GM23248 (cell line): Measurements from ENCODE around the gene PDIA3. TPM values are rescaled to one million over a fixed set of nuclear protein-coding genes. Genes with fewer than 3 reads are reported as not detected.
"Not testable (repeated sequence)": the region's sequence is repeated elsewhere in the genome, so short reads cannot be mapped to it uniquely, and the experiment has no call there.

ENCODE experiments used
- DNase-seq: peaks from one replicate; pipeline ENCODE4 v3.0.0-alpha.2; 2015
- H2AFZ ChIP-seq: fragments of 200-600 bp; sonication (generic); 2 replicates; pipeline ENCODE4 v1.6.1; 2016; ENCODE audit warnings: antibody characterized with exemption
- H3F3A ChIP-seq: fragments of 200-600 bp; sonication (generic); 2 replicates; pipeline ENCODE4 v1.6.1; 2016; ENCODE audit warnings: mild to moderate bottlenecking, antibody characterized with exemption, mixed run types; ENCODE audit not compliant: insufficient read depth
- H3K27ac ChIP-seq: fragments of 200-600 bp; sonication (generic); 2 replicates; pipeline ENCODE4 v1.5.1; 2016; ENCODE audit warnings: mild to moderate bottlenecking
- H3K27me3 ChIP-seq: fragments of 200-600 bp; sonication (generic); replicated peaks from 2 replicates; pipeline ENCODE4 v1.6.1; 2016; ENCODE audit warnings: mild to moderate bottlenecking; ENCODE audit not compliant: insufficient read depth
- H3K36me3 ChIP-seq: fragments of 200-600 bp; sonication (generic); 2 replicates; pipeline ENCODE4 v1.6.1; 2016; ENCODE audit warnings: low read depth, mild to moderate bottlenecking
- H3K4me1 ChIP-seq: fragments of 200-600 bp; sonication (generic); 2 replicates; pipeline ENCODE4 v1.6.1; 2016; ENCODE audit warnings: mild to moderate bottlenecking; ENCODE audit not compliant: insufficient read depth
- H3K4me2 ChIP-seq: fragments of 200-600 bp; sonication (generic); one replicate; pipeline ENCODE4 v1.6.1; 2016; ENCODE audit warnings: mild to moderate bottlenecking; ENCODE audit not compliant: unreplicated experiment
- H3K4me3 ChIP-seq: fragments of 200-600 bp; sonication (generic); 2 replicates; pipeline ENCODE4 v1.5.1; 2016; ENCODE audit warnings: mild to moderate bottlenecking
- H3K79me2 ChIP-seq: fragments of 200-600 bp; sonication (generic); 2 replicates; pipeline ENCODE4 v1.6.1; 2016; ENCODE audit warnings: mild to moderate bottlenecking; ENCODE audit not compliant: insufficient read depth
- H3K9ac ChIP-seq: fragments of 200-600 bp; sonication (generic); 2 replicates; pipeline ENCODE4 v1.6.1; 2016; ENCODE audit warnings: mild to moderate bottlenecking
- H3K9me2 ChIP-seq: fragments of 200-600 bp; sonication (generic); 2 replicates; pipeline ENCODE4 v1.6.1; 2016; ENCODE audit warnings: mixed run types, mild to moderate bottlenecking, moderate library complexity; ENCODE audit not compliant: insufficient read depth
- H3K9me3 ChIP-seq: fragments of 200-600 bp; sonication (generic); one replicate; pipeline ENCODE4 v1.6.1; 2017; ENCODE audit warnings: low read depth
- H4K20me1 ChIP-seq: fragments of 200-600 bp; sonication (generic); 2 replicates; pipeline ENCODE4 v1.6.0; 2016; ENCODE audit not compliant: insufficient read depth
- EZH2 ChIP-seq: fragments of 200-600 bp; sonication (generic); IDR thresholded peaks from 2 replicates; pipeline ENCODE4 v1.6.1; 2018; ENCODE audit warnings: antibody characterized with exemption, mild to moderate bottlenecking; ENCODE audit not compliant: insufficient read depth, poor library complexity, severe bottlenecking
- EZH2phosphoT487 ChIP-seq: fragments of 200-600 bp; sonication (generic); IDR thresholded peaks from 2 replicates; pipeline ENCODE4 v1.6.1; 2018; ENCODE audit warnings: antibody characterized with exemption, moderate library complexity, mild to moderate bottlenecking, low read depth; ENCODE audit not compliant: insufficient read depth
- WGBS, 2 experiments: methylation state at CpG; one replicate each; pipeline ENCODE4 v1.1.6; 2015 to 2017; ENCODE audit warnings: low lambda C conversion rate in 2 of 2, low coverage in 1 of 2; ENCODE audit errors: missing lambda C conversion rate in 2 of 2; 5-methylcytosine and 5-hydroxymethylcytosine counted together
- in situ Hi-C: fragments of 300-500 bp; cut with MboI; formaldehyde crosslinking; loops from 2 replicates; pipeline ENCODE4 v1.15.0; 2020
- polyA plus RNA-seq: library from polyadenylated mRNA; unstranded; fragments of >200 nt; fragmentation: Nextera tagmentation; extraction: Ambion mirVana; gene quantifications from 2 replicates; pipeline ENCODE4 v1.2.1, GENCODE V29; 2016
- total RNA-seq: library from RNA; depleted of rRNA; stranded (reverse); fragments of >200 nt; shearing (Covaris generic); gene quantifications from 2 replicates; pipeline ENCODE4 v1.2.3, GENCODE V29; 2014

PDIA3 gene
- total and polyA plus RNA-seq, 2 experiments from 2014 or later = 224 to 1,087 TPM

GRCh38 chr15:43723151-43723550 is 23.1 kb upstream of the PDIA3 start:
- 66 to 68% methylated on average over 4 of the region's 4 CpGs for WGBS, 2 experiments
- no peak overlapping the region for H3K4me2 ChIP-seq
- no peak overlapping the region for H3K4me3 ChIP-seq
- no peaks in the 10 kb centered on the region for H4K20me1 ChIP-seq
- H3K9ac ChIP-seq = no peak overlapping the region
- no peaks in the 10 kb centered on the region for H3K9me3 ChIP-seq
- no peak overlapping the region for H3K27ac ChIP-seq
- no peaks in the 10 kb centered on the region for H3K36me3 ChIP-seq
- no peak for TF ChIP-seq EZH2
- TF ChIP-seq EZH2phosphoT487 = no peak
- H3K27me3 ChIP-seq = peaks cover 3% of the 10 kb centered on the region; the same call in 1 of the 2 replicates
- no peaks in the 10 kb centered on the region for H3K9me2 ChIP-seq
- DNase-seq = no peak
- H3F3A ChIP-seq = peaks cover 5% of the 10 kb centered on the region; the same call in 1 of the 2 replicates
- peaks cover 3% of the 10 kb centered on the region; the same call in 1 of the 2 replicates for H3K4me1 ChIP-seq
- no peak overlapping the region for H2AFZ ChIP-seq
- in situ Hi-C loops = no loop called here
- H3K79me2 ChIP-seq = no peaks in the 10 kb centered on the region

DNA sequence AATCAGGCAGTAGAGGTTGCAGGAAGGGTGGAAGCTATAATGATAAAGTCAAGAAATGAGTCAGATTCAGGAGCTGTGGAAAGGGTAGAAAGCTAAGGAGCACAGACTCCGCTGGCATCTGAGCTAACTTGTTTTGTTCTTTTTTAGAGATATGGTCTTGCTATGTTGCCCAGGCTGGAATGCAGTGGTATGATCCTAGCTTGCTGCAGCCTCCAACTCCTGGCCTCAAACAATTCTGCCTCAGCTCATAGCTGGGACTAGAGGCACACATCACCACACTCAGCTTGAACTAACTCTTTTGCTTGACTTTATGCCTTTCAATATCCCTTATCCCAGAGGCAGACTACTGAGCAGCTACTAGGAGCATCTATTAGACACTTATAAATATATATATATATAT is 19.9 kb upstream of the PDIA3 start:
- not testable (repeated sequence) for H3K36me3 ChIP-seq

DNA sequence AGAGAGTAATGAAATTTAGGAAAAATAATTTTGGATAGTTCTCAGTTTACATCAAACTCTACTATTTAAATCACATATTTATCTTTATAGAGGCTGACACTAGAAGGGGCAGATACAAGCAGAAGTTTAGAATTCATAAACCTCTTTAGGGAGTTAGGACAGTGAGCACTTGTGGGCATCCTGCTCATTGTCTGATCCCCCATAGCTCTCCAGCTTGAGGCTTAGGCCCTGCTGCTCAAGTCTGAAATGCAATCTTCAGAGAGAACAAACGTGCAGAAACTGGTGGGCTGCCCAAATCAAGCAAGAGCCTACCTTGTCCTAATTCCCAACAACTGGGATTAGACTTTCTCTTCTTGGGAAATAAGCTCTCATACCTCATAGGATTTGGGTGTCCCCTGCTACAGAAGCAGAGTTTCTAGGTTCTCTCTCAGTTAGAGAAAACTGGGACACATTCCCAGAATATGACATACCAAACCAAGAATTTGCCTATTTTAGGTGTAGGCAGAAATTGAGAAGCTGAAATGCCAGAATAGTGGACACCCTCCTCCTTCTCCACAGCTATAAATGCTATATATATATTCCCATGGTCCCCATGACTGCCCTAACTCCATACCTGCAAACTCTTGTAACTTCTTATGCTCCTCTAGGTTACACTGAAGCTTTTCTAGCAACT is 18.0 kb upstream of the PDIA3 start:
- H4K20me1 ChIP-seq, H3K27me3 ChIP-seq, H3K9me3 ChIP-seq, H3K36me3 ChIP-seq, H3K79me2 ChIP-seq, H3K4me3 ChIP-seq, in situ Hi-C loops, H3K9ac ChIP-seq, H3K9me2 ChIP-seq, H2AFZ ChIP-seq: not testable (repeated sequence)
- Histone ChIP-seq H3K4me2 (peak overlapping the region; percentile 42), H3K27ac (0 out of 2 replicates have a peak overlapping the region, but pooled peaks have one; percentile 2), H3K4me1 (peaks cover 12% of the 10 kb centered on the region; the same call in 1 of the 2 replicates), H3F3A (peaks cover 12% of the 10 kb centered on the region; the same call in 1 of the 2 replicates)
- 0% methylated on average over 1 of the region's 1 CpG for WGBS, 2 experiments
- peak; percentile 72 for DNase-seq

More for the DNA sequence above, 19.9 kb upstream of the PDIA3 start:
- peaks cover 12% of the 10 kb centered on the region; the same call in 1 of the 2 replicates for H3F3A ChIP-seq
- H4K20me1 ChIP-seq, H3K4me3 ChIP-seq, H3K79me2 ChIP-seq, H3K9me2 ChIP-seq, in situ Hi-C loops, H2AFZ ChIP-seq, H3K9ac ChIP-seq, H3K27me3 ChIP-seq, DNase-seq, H3K9me3 ChIP-seq, H3K27ac ChIP-seq, H3K4me2 ChIP-seq: not testable (repeated sequence)
- WGBS, 2 experiments = 88 to 100% methylated on average over 1 of the region's 1 CpG
- H3K4me1 ChIP-seq = peaks cover 12% of the 10 kb centered on the region; the same call in 1 of the 2 replicates

DNA sequence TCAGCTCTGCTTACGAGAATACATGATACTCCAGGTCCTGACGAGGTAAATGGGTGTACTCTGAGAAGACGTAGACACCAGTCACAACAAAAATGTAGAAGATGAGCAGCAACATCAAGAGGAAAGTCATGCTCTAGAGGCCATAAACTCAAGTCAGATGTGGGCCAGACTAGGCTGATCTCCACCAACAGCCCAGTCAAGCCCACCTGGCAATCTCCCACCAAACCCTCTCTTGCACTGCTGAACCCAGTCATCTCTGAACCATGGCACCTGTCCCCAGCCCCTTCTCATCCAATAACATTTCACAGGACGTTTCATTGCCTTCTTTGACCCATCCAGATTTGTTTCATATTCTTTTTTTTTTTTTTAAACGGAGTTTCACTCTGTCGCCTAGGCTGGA is 10.8 kb upstream of the PDIA3 start:
- Histone ChIP-seq H3K79me2 (no peaks in the 10 kb centered on the region), H3K4me1 (no peaks in the 10 kb centered on the region), H3F3A (no peaks in the 10 kb centered on the region), H3K4me3 (no peak overlapping the region), H3K36me3 (no peaks in the 10 kb centered on the region), H3K9me3 (no peaks in the 10 kb centered on the region), H3K27me3 (no peaks in the 10 kb centered on the region), H4K20me1 (no peaks in the 10 kb centered on the region), H3K4me2 (no peak overlapping the region), H3K27ac (no peak overlapping the region), H3K9me2 (no peaks in the 10 kb centered on the region), H2AFZ (no peak overlapping the region), H3K9ac (no peak overlapping the region)
- WGBS, 2 experiments = 69 to 73% methylated on average over 6 of the region's 6 CpGs
- in situ Hi-C loops = no loop called here
- no peak for DNase-seq
- no peak for TF ChIP-seq EZH2phosphoT487
- TF ChIP-seq EZH2 = no peak

- H3K36me3 ChIP-seq, in situ Hi-C loops, H3F3A ChIP-seq, H3K9me3 ChIP-seq, H3K9me2 ChIP-seq, H4K20me1 ChIP-seq, H3K27me3 ChIP-seq: not testable (repeated sequence)
- H3K4me1 ChIP-seq = peaks cover 25% of the 10 kb centered on the region
- H3K27ac ChIP-seq = peak overlapping the region; percentile 95
- H3K9ac ChIP-seq = peak overlapping the region; percentile 98
- peak overlapping the region; percentile 92 for H3K4me3 ChIP-seq
- H3K4me2 ChIP-seq = peak overlapping the region; percentile 95
- peak; percentile 66 for DNase-seq
- WGBS, 2 experiments = 0 to 2% methylated on average over 12 of the region's 12 CpGs
- H3K79me2 ChIP-seq = peaks cover 62% of the 10 kb centered on the region
- peak overlapping the region; percentile 65 for H2AFZ ChIP-seq
Observed at GRCh38 chr15:43746903-43747309, 668 bp downstream of the PDIA3 start.
